ENCODE measurements around the gene COL6A2.
"Not testable (repeated sequence)": the region's sequence is repeated elsewhere in the genome, so short reads cannot be mapped to it uniquely, and the experiment has no call there.

Gene COL6A2

DNA sequence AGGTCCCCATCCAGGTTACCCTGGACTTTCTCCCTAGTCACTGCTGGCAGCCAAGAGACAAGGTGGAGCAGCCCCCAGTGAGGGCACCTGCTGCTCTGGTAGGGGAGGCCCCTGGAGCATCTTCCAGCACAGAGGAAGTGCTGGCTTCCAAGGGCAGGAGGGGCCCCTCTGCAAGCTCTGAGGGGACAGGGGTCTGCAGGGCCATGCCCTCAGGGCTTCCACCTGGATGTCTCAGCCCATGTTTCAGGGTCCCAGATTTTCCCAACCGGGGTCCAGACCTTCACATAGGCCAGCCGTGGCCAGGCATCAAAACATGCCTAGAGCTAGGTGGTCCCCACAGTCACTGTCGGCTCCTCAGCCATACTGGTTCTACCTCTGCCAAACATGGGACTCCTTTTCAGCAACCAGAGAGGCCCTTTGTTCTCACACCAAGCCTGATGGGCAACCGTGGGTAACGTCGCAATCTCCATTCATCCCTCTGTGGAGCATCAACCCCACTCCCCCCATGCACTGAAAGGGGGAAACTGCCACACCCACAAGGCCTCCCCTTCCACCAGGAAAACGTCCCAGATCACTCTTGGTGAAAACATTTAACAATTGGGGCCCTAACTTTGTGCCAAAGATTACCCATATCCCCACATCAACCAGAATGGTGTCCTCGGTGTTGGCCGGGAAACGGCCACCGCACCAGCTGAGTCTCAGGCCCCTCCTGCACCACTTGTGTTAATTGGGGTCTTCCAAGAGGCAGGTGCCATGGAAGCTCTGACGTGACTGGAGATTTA lies 1.9 kb upstream of the COL6A2 start:
- DNase-seq: no peak

DNA sequence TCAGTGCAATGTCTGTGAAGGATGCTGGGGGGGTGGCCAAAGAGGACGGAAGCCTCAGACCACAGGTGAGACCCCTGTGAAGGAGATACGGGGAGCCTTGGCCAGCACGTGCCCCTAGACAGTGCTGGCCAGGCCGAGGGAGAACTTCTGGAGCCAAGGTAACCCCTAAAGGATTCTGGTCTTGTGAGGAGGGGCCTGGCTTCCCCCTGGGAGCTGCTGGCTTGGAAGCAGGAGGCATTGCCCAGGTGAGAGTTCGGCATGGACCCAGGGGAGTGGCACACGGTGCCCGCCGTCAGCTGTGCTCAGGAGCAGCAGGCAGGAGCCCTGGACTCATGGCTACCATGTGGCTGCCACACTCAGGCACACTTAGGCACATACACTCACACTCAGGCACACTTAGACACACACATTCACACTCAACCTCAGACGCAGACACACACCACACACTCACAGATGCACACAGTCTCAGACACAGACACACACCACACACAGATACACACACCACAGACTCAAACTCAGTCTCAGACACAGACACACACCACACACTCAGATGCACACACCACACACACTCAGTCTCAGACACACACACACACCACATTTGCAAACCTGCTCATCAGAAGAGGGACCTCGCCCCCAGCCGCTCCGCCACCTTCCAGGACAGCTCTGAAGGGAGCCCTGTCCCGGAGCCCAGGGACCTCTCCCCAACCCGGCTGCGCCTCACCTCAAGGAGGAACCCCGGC lies 1.1 kb upstream of the COL6A2 start:
- DNase-seq: no peak

DNA sequence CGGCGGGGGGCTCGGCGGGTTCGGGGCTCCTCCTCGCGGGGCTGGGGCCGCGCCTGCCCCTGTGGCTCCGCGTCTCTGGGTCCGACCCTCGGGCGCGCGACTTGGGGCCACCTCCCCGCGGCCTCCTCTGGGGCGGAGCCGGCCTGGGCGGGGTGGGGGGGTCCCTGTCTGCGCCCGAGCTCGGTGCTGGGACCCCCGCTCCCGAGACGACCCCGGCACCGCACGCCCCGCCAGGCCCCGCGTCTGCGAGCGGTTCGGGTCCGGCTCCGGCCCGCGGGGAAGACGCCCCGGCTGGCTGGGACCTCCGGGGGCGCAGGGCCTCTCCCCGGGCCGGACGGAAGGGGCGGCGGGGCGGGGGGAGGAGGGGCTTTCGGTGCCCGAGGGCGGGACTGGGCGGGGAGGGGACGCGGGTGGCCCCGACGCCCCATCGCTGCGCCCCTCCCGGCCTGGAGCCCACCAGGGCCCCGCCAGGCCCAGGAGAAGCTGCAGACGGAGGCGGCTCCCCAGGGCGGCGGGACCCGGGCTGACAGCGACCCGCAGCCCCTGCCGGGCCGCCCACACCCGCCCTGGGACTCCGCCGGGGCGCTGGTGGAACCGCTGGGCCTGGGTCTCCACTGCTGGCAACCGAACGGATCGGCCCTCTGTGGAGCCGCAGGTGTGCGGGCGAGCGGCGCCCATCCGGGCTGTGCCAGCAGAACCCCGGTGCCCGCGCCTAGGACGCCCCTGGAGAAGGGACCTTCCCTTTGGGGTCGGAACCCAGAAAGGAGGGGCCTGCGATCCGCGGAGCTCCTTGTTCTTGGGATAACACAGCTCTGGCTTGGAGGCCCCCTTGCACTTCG lies 610 bp downstream of the COL6A2 start:
- no peak for DNase-seq

DNA sequence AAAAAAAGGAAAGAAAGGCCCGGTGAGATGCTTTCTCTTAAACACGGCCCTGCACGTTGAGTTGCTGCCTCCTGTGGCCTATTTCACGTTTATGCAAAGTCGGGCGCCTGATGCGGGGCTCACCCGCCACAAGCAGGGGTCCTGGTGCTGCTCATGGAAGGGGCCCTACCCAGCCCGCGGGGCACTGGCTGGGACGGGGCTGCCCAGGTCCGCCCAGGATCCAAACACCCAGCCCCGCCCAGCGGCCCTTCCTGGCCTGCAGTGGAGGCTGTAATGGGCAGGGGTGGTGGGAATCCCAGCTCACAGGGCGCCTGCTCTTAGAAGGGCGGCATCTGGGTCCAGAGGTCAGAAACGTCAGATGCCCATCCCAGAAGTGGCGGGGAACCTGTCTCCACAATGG lies 1.6 kb downstream of the COL6A2 start:
- no peak for DNase-seq

DNA sequence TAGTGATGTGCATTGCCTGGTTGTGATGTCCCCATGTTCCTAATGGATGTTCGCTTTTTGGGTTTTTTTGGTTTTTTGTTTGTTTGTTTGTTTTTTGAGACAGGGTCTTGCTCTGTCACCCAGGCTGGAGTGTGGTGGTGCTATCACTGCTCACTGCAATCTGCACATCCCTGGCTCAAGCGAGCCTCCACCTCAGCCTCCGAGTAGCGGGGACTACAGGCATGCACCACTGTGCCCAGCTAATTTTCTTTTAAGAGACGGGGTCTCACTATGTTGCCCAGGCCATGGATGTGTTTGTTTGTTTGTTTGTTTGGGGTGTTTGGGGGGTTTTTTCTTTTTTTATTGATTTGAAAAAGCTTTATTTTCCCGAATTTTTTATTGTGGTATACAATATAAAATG lies 2.1 kb downstream of the COL6A2 start:
- DNase-seq: no peak

DNA sequence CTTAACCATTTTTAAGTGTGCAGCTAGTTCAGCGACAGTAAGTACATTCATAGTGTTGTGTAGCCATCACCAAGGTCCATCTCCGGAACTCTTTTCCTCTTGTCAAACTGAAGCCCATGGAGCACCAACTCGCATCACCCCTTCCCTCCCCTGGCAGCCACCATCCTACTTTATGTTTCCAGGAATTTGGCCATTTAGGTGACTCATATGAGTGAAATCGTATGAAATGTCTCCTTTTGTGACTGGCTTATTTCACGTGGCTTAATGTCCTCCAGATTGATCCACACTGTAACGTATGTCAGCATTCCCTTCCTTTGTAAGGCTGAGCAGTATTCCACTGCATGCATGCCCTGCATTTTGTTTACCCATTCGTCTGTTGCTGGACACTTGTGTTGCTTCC lies 2.5 kb downstream of the COL6A2 start:
- no peak for DNase-seq

DNA sequence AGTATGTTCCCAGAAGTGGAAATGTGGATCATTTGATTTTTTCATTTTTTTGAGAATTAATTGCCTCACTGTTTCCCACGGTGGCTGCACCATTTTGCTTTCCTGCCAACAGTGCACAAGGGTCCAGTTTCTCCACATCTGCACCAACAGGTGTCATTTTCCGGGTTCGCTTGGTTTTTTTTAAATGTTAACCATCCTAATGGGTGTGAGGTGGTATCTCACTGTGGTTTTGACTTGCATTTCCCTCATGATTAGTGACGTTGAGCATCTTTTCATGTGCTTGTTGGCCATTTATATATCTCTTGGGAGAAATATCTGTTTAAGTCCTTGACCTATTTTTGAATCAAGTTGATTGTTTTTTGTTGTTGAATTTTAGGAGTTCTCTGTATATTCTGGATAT lies 3.0 kb downstream of the COL6A2 start:
- no peak for DNase-seq

DNA sequence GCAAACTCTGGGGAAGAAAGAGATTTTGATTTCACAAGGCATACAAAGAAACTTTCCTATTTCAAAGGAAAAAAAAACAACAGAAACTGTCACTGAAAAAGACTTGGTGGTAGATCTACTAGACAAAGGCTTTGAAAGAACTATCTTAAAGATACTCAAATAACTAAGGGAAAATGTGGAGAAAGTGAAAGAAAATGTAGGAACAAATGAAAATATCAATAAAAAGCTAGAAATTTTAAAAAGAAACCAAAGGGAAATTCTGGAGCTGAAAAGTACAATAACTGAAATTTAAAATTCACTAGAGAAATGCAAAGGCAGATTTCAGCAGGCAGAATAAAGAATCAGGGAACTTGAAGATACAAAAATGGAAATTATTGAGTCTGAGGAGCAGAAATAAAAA lies 6.2 kb downstream of the COL6A2 start:
- no peak for DNase-seq

DNA sequence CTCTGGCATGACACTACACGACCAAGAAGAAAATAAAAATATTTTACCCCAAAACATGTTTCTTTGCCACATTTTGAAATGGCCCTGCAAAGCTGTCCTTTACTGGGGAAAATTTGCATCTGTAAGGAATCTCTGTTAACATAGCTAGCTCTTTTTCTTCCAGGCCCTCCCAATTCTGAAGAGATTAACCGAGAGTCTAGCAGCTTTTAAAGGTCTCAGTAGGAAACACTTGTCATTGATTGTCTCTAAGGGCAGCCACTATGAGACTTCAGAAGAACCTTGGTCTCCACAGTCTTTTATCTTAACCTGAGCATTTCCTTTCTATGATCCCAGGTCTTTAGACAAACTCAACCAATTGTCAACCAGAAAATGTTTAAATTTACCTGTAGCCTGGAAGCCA lies 9.5 kb downstream of the COL6A2 start:
- not testable (repeated sequence) for DNase-seq

DNA sequence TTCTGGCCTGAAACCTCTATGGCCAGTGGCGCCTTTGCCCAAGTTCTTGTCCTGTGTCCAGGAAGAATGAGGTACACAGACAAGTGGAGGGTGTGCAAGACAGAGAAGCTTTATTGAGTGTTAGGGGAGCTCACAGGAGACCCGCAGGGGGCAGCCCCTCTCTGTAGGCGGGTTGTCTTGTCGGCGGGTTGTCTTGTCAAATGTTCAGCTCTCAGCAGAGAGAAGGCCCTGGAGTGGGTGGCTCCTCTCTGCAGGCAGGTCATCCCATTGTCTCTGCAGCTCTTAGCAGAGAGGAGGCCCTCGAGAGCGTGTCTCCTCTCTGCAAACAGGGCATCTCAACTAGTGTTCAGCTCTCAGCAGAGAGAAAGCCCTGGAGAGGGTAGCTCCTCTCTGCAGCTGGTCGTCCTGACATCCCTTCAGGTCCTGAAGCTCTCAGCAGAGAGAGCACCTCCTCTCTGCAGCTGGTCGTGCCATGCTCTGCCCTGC lies 11.0 kb downstream of the COL6A2 start:
- no peak for DNase-seq

DNA sequence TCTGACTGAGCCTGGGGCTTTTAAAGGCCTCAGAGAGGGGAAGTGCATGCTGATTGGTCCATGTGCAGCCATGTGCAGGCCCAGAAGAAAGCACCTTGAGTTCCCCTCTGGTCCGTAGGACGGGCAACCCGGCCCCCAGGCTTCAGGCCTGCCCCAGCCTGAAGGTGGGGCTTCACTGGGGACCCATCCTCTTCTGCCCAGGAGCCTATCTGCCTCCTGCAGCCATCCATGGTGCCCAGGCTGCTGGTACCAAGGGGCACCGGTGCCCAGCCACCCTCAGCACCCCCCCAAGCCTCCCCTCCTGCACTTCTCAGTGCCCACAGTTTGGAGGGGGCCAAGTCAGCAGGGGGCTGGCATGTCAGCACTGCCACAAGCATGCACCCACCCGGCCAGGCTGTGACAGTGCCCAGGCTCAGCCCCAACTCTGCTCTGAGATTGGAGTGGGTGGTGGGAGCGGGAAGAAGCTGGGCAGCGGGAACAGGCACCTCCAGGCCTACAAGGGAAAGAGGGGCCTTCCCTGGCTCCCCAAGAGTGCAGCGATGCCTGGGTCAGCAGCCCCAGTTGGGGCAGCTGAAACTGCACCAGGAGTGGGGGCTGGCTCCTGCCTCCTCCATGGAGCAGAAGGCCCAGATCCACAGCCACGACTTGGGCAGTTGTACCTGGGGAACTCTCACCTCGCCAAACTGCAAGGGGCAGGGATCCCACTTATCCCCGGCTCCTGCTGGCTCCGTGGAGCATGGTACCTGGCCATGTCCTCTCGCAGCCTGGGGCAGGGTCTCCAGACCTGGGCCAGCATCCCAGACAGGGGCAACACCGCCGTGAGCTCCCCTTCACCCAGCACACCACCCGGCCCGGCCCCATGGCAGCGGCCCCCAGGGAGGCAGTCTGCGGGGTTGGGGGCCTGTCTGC lies 11.7 kb downstream of the COL6A2 start:
- no peak for DNase-seq

DNA sequence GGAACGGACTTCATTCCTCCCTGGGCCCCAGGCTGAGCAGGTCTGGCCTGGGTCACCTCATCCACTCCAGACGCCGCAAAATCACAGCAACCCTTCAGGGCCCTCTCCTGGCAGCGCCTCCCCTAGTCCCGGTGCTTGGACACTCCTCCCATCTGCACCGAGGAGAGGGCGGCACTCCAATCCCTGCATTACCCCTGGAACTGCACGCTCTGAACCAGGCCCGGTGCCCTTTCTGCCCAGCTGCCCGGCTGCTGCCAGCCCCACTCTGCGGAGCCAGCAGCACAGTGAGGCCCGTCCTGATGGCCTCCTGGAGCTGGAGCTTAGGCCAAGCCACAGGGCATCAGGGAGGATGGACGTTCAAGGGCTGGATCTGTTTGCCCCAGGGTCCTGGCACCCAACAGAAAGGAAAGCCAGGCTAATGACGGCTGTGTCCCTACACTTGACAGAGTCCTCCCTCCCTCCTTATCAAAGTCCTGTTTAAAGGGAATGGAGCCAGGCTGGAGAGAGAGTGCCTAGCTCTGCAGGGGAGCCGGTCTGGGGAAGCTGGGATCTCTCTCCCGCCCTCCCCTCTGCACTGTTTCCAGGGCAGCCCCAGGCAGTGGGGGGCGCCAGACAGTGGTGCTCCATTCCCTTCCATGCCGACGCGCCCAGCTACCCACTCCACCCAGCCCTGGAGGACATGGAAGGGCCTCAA lies 12.7 kb downstream of the COL6A2 start:
- no peak for DNase-seq

DNA sequence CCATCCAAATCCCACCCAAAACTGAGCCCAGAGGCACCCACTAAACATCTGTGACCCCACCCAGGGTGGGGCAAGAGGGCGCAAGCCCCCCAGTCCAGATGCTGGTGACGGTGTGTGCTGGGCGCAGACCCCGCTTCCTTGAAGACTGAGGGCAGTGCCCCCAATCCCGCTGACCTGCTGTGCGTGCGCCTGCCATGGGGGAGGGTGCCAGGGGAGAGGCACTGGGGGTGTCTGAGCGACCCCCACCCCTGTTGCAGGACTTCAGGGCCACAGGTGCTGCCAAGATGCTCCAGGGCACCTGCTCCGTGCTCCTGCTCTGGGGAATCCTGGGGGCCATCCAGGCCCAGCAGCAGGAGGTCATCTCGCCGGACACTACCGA lies 13.3 kb downstream of the COL6A2 start:
- no peak for DNase-seq

DNA sequence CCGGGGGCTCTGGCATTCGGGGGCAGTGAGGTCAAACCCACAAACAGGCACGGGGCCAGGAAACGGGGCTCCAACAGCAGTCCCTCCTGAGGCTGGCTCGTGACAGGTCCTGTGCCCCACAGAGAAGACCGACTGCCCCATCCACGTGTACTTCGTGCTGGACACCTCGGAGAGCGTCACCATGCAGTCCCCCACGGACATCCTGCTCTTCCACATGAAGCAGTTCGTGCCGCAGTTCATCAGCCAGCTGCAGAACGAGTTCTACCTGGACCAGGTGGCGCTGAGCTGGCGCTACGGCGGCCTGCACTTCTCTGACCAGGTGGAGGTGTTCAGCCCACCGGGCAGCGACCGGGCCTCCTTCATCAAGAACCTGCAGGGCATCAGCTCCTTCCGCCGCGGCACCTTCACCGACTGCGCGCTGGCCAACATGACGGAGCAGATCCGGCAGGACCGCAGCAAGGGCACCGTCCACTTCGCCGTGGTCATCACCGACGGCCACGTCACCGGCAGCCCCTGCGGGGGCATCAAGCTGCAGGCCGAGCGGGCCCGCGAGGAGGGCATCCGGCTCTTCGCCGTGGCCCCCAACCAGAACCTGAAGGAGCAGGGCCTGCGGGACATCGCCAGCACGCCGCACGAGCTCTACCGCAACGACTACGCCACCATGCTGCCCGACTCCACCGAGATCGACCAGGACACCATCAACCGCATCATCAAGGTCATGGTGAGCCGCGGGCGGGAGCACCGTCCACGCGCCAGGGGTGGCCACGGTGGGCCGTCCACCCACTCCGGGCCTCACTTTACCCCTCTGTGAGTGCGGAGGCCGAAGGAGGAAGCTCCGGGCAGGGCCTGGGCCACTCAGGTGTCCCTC lies 14.2 kb downstream of the COL6A2 start:
- no peak for DNase-seq

DNA sequence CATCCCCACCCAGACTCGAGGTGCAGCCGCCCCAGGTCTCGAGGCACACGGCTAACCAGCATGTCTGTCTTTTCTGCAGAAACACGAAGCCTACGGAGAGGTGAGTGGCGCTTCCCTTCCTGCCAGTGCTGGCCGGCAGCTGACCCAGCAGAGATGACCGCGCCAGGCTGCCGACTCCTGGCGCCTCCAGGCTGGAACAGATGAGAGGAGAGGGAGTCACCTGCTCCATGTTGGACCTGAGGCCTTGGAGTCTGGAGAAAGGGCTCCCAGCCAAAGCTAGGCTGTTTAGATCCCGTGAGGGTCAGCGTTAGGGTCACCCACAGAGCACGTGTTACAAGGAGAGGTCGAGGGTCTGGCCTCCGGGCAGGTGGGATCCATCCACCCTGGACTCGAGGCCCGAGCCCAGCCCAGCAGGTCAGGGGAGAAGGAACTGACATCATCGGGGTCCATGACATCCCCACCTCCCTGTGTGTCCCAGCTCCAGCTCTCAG lies 14.9 kb downstream of the COL6A2 start:
- DNase-seq: no peak

DNA sequence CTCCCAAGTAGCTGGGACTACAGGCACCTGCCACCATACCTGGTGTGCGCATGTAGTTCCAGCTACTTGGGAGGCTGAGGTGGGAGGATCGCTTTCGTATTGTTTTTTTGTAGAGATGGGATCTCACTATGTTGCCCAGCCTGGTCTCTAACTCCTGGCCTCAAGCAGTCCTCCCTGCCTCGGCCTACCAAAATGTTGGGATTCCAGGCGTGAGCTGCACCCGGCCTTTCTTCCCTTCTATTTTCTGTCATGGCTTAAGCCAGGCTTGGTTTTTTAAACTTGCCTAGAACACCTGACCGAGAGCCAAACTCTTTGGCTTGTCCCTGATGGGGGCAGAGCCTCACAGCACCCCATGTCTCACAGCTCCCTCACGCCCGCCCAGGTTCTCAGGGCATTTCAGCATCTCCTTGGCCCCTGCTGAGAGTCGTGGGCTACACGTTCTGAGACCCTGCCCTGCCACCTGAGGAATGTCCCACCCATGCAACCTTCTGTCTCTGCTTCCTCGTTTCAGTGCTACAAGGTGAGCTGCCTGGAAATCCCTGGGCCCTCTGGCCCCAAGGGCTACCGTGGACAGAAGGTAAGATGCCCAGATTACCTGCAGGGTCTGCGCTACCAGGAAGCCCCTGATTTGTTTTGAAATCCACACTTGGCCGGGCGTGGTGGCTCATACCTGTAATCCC lies 15.7 kb downstream of the COL6A2 start:
- DNase-seq: no peak

DNA sequence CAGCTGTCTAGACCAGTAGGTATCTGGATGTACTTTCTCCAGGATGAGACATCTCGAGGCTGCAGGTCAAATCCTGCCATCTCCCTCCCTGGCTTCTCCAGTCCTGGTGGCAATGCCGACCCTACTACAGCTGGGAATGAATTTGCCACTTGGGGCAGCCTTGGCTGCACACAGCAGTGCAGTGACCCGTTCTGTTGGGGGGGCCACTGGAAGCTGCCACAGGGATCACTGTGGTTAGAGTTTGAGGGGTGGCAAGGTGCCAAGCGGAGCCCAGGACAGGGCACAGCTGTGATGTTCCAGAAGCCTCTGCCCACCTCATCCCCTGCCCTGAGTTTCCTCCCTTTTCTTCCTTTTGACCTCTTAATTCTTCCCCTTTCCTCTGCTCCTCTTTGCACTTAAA lies 17.1 kb downstream of the COL6A2 start:
- DNase-seq: no peak

DNA sequence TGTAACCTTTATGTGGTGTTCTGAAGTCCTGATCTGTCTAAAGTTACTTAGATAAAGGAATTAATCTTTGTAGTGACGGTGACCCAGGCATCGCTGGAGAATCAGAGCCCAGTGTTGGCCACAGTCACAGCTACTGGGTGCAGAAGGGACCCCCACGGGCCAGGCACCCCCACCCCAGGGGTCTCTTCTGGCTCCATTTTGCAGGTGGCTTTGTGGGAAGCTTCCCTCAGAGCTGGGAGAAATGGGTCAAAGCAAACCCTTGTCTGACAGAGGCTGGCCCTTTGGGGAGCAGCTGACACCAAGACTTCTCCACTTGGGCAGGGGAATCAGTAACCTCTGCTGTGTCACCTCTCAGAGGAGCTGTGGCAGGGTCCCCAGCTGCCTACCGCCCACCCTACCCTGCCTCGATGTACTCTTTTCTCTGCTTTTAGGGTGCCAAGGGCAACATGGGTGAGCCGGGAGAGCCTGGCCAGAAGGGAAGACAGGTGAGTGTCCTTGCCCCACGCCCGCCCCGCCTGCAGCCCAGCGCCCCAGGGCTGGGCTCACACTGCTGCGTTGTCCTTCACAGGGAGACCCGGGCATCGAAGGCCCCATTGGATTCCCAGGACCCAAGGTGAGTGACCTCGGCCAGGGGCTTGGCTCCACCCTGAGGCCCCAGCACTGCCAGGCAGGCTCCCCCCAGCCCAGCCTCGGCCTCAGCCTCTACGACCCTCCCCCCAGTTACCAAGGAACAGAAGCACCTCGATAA lies 17.7 kb downstream of the COL6A2 start:
- no peak for DNase-seq

DNA sequence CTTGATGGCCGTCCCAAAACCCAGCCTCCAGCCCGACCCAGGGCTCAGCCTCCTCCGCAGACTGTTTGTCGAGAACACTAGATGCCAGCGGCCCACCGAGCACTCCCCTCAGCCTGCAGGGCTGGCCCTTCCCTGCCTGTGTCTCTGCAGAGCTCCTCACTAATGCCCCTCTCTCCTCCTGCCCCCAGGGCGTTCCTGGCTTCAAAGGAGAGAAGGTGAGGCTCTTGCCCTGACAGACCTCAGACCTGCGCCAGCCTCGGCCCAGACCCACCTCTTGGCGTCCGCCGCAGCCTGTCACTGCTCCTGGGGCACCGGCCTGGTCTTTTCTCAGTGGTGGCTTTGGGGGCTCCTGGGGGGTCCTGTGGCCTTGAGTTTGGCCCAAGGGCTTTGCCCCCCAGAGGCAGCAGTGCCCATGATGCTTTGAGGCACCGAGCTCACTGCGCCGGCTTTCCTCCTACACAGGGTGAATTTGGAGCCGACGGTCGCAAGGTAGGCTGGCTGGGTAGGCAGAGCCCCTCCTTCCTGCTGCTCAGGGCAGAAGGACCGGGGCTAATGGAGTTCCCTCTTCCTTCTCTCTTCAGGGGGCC lies 18.4 kb downstream of the COL6A2 start:
- DNase-seq: no peak
